ENCODE results near the gene MMEL1. TPM values are rescaled to one million over a fixed set of nuclear protein-coding genes. Genes with fewer than 3 reads are reported as not detected.

MMEL1 gene
- total RNA-seq, 2 donors from 2014 or later: not detected

DNA sequence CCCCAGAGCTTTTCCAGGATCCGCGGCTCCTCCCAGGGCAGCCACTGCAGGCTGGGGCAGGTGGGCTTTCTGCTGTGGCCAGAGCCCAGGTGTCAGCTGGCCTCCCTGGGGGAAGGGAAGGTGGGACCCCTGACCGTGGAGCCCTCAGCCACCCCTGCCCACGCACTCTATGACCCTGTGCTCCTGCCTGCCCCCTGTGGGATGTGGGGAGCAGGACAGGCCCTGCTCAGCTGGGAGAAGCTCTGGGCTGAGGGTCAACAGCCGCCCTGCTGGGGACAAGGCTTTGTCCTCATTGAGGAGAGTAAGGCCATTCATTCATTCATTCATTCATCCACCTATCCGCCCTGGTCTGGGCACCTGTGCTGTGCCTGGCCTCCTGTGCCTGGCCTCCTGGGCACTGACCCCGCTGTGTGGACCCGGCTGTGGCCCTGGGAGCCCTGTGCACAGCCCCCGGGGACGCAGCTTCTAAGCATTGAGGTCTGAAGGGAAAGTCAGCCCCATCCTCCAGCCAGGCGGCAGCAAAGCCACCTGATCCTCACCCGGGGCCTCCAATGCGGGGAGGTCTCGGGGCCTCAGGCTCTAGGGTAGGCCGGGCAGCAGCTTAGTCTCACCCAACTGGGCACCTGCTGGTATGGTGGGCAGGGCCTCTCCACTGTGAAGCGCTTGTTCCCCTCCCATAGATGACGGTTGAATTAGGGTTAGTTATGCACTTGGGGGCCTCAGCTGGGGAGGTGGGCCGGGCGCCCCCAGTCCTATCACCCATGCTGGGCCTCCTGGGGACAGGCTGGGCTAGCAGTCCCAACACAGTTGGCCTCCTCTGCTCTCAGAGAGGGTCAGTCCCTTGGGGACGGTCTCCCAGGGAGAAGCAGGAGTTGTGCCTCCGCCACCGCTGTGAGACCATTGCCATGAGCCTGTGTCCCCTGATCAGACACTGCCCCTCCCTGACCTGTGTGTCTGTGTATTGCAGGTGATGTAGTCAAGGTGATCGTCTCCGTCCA is 70.6 kb downstream of the MMEL1 start:
- Histone ChIP-seq H3K27me3 (replicated peaks; ENCODE audit: insufficient read depth) (no peaks in the 10 kb centered on the region), H3K36me3 (no peaks in the 10 kb centered on the region), H3K9me3 (no peaks in the 10 kb centered on the region), H3K27ac (no peak overlapping the region), H3K4me1 (ENCODE audit: control insufficient read depth in 1 of 2, low read depth in 2 of 2) (peaks cover 6% of the 10 kb centered on the region in 2 donors), H3K4me3 (no peak overlapping the region)
- no peak for DNase-seq (ENCODE audit: low spot score)
- TF ChIP-seq, protein P1, sequence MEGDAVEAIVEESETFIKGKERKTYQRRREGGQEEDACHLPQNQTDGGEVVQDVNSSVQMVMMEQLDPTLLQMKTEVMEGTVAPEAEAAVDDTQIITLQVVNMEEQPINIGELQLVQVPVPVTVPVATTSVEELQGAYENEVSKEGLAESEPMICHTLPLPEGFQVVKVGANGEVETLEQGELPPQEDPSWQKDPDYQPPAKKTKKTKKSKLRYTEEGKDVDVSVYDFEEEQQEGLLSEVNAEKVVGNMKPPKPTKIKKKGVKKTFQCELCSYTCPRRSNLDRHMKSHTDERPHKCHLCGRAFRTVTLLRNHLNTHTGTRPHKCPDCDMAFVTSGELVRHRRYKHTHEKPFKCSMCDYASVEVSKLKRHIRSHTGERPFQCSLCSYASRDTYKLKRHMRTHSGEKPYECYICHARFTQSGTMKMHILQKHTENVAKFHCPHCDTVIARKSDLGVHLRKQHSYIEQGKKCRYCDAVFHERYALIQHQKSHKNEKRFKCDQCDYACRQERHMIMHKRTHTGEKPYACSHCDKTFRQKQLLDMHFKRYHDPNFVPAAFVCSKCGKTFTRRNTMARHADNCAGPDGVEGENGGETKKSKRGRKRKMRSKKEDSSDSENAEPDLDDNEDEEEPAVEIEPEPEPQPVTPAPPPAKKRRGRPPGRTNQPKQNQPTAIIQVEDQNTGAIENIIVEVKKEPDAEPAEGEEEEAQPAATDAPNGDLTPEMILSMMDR (IDR thresholded peaks at IDR 0.05): no peak
- ATAC-seq (ENCODE audit: insufficient number of reproducible peaks, low FRiP score, low read depth): no peak

DNA sequence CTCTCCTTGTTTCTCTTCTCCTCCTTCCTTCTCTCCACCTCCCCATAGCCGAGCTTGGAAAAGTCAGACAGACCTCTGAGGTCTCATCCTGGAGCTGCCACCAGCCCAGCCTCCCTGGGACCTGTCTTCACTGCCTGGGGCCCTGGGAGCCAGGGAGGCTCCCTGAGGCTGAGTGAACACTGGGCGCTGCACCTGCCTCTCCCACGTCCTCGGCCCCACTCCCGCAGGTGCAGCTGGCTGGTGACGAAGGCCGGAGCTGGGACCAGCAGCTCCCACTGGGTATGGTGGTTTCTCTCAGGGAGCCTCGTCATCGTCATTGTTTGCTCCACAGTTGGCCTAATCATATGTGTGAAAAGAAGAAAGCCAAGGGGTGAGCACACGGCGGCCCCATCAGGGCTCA is 71.4 kb downstream of the MMEL1 start:
- DNase-seq (ENCODE audit: low spot score) (no peak), ATAC-seq (ENCODE audit: insufficient number of reproducible peaks, low FRiP score, low read depth) (no peak)
- TF ChIP-seq, protein P1 (IDR thresholded peaks at IDR 0.05): no peak
- Histone ChIP-seq H3K27ac (no peak overlapping the region), H3K36me3 (no peaks in the 10 kb centered on the region), H3K4me1 (ENCODE audit: control insufficient read depth in 1 of 2, low read depth in 2 of 2) (peaks cover 11 to 14% of the 10 kb centered on the region in 2 donors), H3K27me3 (replicated peaks; ENCODE audit: insufficient read depth) (no peaks in the 10 kb centered on the region), H3K4me3 (no peak overlapping the region), H3K9me3 (no peaks in the 10 kb centered on the region)

DNA sequence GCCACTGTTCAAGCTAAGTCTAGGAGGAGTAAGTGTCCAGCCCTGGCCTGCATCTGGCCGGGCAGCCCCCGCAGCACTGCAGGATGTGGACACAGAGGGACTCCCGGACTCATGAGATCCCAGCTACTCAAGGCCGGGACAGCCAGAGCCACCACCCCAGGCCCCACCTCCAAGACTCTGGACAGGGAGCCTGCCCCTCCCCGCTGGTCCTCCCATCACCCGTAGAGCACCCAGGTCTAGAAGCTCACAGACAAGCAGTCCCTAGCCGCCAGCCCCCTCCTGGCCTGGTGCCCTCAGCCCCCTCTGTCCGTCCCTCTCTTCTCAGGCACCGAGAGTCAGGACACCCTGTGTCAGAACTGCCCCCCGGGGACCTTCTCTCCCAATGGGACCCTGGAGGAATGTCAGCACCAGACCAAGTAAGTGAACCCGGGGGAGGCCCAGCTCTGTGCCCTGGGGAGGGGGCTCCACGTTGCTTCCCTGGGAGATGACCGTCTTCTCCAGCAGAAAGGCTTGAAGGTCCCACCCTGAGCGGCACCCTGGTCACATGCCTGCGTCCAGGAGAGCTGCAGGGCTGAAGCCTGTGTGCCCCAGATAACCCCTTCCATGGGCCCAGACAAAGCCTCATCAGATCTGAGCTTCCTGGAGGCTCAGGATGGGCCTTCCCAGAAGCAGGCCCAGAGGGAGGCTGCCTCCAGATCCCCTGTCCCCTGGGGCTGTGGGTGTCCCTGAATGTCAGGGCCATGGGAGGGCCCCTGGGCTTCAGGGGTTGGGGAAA is 72.3 kb downstream of the MMEL1 start:
- H3K4me3 ChIP-seq: no peak overlapping the region
- no peak overlapping the region for H3K27ac ChIP-seq
- TF ChIP-seq, protein P1 (IDR thresholded peaks at IDR 0.05): no peak
- H3K9me3 ChIP-seq: no peaks in the 10 kb centered on the region
- H3K27me3 ChIP-seq (replicated peaks; ENCODE audit: insufficient read depth): no peaks in the 10 kb centered on the region
- peaks cover 11 to 22% of the 10 kb centered on the region in 2 donors for H3K4me1 ChIP-seq (ENCODE audit: control insufficient read depth in 1 of 2, low read depth in 2 of 2)
- no peak for ATAC-seq (ENCODE audit: insufficient number of reproducible peaks, low FRiP score, low read depth)
- no peak for DNase-seq (ENCODE audit: low spot score)
- no peaks in the 10 kb centered on the region for H3K36me3 ChIP-seq

DNA sequence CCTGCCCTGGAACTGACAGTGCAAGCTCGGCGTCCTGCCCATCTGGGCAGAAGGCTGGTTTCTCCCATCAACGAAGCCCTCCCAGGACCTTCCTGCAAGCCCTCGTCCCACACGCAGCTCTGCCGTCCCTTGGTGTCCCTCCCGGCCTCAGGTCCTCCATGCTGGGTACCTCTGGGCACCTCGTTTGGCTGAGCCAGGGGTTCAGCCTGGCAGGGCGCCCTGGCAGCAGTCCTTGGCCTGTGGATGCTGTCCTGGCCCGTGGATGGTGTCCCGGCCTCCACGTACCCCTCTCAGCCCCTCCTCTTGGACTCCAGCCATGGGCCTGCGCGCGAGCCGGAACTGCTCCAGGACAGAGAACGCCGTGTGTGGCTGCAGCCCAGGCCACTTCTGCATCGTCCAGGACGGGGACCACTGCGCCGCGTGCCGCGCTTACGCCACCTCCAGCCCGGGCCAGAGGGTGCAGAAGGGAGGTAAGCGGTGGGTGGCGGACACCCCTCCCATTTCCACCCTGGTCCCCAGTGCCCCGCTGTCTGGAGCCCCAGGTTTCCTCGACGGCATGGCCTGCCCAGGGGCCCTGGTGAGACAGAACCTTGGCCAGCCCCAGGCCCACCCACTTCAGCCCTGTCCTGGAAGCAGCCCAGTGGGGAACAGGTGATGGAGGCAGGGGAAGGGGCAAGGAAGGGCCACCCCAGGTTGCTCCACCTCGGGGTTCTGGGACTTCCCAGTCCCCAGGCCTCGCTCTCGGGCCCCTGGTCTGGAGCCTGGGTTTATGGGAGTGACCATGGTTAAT is 73.1 kb downstream of the MMEL1 start:
- no peak overlapping the region for H3K27ac ChIP-seq
- H3K4me3 ChIP-seq: no peak overlapping the region
- H3K4me1 ChIP-seq (ENCODE audit: control insufficient read depth in 1 of 2, low read depth in 2 of 2): peaks cover 15 to 28% of the 10 kb centered on the region in 2 donors
- no peaks in the 10 kb centered on the region for H3K36me3 ChIP-seq
- no peaks in the 10 kb centered on the region for H3K9me3 ChIP-seq
- TF ChIP-seq, protein P1 (IDR thresholded peaks at IDR 0.05): no peak
- no peak for ATAC-seq (ENCODE audit: insufficient number of reproducible peaks, low FRiP score, low read depth)
- DNase-seq (ENCODE audit: low spot score): no peak
- no peaks in the 10 kb centered on the region for H3K27me3 ChIP-seq (replicated peaks; ENCODE audit: insufficient read depth)

All from thoracic aorta (tissue), 2 donors.